Measurements from ENCODE around the gene ZNF689. TPM values are rescaled to one million over a fixed set of nuclear protein-coding genes. Genes with fewer than 3 reads are reported as not detected.

The ZNF689 gene
- total and polyA plus RNA-seq, 2 of the 13 experiments (the other 11 are each of a cell fraction or from before 2014, with no cell fraction given) = 9.7 to 19.5 TPM

DNA sequence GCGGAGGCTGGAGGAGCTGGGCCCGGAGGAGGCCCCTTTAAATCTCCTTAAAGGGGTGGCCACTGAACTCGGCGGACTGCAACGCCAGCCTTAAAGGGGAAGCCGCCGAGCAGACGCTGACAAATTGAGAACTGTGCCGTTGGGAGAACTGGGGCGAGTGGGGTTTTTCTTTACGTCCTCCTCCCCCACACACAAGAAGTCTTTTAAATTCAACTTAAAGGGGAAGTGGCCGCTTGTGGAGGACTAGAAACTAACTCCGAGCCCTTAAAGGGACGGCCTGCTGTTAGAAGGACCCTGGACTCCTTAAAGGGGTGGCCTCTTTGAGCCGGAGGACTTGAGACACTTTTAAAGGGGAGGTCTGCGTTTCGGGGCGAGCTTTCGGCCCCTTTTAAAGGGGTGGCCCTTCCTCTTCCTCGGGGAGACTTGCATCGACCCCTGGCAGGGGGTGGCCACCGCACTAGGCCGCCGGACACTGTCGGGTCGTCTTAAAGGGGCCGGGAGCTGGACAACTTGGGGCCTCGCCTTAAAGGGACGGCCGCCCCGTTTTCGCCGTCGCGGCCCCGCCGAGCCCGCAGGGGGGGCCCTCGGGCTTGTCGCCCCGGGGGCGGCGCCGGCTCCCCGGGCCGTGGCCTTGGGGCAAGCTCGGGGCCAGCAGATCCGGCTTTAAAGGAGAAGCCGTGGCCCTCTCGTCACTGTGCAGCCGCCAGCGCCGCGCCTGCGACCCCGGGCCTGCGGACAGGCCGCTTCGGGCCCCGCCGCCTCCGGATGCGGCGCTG, 48.7 kb upstream of the ZNF689 start (continued):
- 0 out of 2 replicates have a peak, but pooled peaks have one; percentile 52 for TF ChIP-seq ZFP36L1 (CRISPR knock-in tag; IDR thresholded peaks at IDR 0.05)
- TF ChIP-seq UBTF (CRISPR knock-in tag; IDR thresholded peaks at IDR 0.05) = peak; percentile 11; the same call in 1 of the 2 replicates
- peak; percentile 86 for TF ChIP-seq ZNF574 (CRISPR knock-in tag; IDR thresholded peaks at IDR 0.05)
- no peak for TF ChIP-seq U2AF2 (IDR thresholded peaks at IDR 0.05; ENCODE audit: low read depth, low read length)
- TF ChIP-seq, protein P1, sequence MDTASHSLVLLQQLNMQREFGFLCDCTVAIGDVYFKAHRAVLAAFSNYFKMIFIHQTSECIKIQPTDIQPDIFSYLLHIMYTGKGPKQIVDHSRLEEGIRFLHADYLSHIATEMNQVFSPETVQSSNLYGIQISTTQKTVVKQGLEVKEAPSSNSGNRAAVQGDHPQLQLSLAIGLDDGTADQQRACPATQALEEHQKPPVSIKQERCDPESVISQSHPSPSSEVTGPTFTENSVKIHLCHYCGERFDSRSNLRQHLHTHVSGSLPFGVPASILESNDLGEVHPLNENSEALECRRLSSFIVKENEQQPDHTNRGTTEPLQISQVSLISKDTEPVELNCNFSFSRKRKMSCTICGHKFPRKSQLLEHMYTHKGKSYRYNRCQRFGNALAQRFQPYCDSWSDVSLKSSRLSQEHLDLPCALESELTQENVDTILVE (CRISPR knock-in tag; IDR thresholded peaks at IDR 0.05) = peak; percentile 54; the same call in 1 of the 2 replicates
- no peak for TF ChIP-seq MZF1 (CRISPR knock-in tag; IDR thresholded peaks at IDR 0.05; ENCODE audit: borderline replicate concordance)
- no peak for TF ChIP-seq ZNF331 (CRISPR knock-in tag; IDR thresholded peaks at IDR 0.05)
- no peak for TF ChIP-seq ARID3A (IDR thresholded peaks at IDR 0.05; ENCODE audit: low read depth, low read length)
- TF ChIP-seq, protein P2, sequence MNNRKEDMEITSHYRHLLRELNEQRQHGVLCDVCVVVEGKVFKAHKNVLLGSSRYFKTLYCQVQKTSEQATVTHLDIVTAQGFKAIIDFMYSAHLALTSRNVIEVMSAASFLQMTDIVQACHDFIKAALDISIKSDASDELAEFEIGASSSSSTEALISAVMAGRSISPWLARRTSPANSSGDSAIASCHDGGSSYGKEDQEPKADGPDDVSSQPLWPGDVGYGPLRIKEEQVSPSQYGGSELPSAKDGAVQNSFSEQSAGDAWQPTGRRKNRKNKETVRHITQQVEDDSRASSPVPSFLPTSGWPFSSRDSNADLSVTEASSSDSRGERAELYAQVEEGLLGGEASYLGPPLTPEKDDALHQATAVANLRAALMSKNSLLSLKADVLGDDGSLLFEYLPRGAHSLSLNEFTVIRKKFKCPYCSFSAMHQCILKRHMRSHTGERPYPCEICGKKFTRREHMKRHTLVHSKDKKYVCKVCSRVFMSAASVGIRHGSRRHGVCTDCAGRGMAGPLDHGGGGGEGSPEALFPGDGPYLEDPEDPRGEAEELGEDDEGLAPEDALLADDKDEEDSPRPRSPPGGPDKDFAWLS (CRISPR knock-in tag; IDR thresholded peaks at IDR 0.05; ENCODE audit: borderline replicate concordance) = no peak
- TF ChIP-seq, protein P3, sequence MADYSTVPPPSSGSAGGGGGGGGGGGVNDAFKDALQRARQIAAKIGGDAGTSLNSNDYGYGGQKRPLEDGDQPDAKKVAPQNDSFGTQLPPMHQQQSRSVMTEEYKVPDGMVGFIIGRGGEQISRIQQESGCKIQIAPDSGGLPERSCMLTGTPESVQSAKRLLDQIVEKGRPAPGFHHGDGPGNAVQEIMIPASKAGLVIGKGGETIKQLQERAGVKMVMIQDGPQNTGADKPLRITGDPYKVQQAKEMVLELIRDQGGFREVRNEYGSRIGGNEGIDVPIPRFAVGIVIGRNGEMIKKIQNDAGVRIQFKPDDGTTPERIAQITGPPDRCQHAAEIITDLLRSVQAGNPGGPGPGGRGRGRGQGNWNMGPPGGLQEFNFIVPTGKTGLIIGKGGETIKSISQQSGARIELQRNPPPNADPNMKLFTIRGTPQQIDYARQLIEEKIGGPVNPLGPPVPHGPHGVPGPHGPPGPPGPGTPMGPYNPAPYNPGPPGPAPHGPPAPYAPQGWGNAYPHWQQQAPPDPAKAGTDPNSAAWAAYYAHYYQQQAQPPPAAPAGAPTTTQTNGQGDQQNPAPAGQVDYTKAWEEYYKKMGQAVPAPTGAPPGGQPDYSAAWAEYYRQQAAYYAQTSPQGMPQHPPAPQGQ (CRISPR knock-in tag; IDR thresholded peaks at IDR 0.05; ENCODE audit: borderline replicate concordance) = no peak
- no peak for TF ChIP-seq ZNF383 (CRISPR knock-in tag; IDR thresholded peaks at IDR 0.05; ENCODE audit: borderline replicate concordance)
- TF ChIP-seq NONO (IDR thresholded peaks at IDR 0.05) = no peak
- TF ChIP-seq NONO (CRISPR knock-in tag; conservative IDR thresholded peaks at IDR 0.05) = no peak
- TF ChIP-seq ZNF101 (CRISPR knock-in tag; IDR thresholded peaks at IDR 0.05; ENCODE audit: borderline replicate concordance, low read depth) = no peak

Measured in HepG2 (cell line).